ENCODE measurements around the gene U2AF1L4.

Gene U2AF1L4

DNA sequence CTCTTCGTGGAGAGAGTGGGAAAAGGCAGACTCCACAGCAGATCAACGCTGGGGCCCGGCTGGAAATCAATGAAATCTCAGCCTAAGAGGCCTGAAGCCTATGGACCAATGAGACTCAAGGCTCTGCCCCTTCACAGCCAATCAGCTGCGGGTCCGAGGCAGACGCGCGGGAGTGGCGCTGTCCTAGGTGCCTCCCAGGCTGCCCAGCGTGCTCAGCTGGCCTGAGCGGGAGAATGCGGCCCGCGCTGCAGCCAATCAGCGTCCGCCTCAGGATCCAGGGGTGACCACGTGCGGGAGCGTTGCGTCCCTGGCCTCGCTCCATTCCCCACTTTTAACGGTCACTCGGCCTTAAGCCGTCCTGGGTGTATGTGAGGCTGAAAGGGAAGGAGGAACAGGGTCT is 41.0 kb downstream of the U2AF1L4 start, which contains the start of gene ZBTB32:
TSS of gene ZBTB32 (plus strand) at position 341 of the 400 bp plus-strand sequence. CDS start 10,069 bp downstream, outside the sequence.
- DNase-seq: no peak

GRCh38 chr19:35703343-35703742 is 41.9 kb downstream of the U2AF1L4 start:
- peak; percentile 11 for DNase-seq

- peak; percentile 94 for DNase-seq
Measured at GRCh38 chr19:35702223-35703012, 42.8 kb downstream of the U2AF1L4 start.

DNA sequence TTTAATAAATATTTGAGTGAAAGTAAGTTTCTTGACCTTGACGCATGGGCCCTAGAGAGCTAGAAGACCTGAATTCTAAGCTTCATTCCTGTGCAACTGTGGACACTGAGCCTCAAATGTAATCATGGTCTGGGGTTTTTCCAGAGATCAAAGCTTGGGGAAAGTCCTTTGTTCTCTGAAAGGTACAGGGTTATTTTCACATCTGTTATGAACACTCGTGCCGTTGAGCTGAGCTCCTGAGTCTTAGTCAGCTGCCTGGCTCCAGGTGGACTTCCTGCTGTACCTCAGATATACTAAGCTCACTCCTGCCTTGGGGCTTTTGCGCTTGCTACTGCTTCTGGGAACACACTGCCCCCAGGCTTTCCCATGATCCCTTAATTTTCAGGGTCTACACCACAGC is 48.4 kb downstream of the U2AF1L4 start:
- no peak for DNase-seq

DNA sequence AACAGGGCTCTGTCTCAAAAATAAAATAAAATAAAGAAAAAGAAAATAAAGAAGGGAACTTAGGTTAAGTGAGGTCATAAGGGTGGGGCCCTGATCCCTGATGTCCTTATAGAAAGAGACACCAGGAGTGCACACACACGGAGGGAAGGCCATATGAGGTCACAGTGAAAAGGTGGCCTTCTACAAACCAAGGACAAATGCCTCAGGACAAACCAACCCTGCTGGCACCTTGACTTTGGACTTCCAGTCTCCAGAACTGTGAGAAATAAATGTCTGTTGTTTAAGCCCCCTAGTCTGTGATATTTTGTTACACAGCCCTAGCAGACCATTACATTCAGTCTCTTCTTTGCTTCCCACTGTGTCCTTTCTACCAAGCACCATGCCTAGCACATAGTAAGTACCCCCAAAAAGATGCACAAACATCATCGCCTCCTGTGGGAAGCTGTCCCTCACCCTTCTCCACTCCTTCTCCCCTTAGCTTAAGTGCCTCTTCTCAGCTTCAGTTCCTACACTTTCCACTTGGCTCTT is 49.3 kb downstream of the U2AF1L4 start:
- no peak for DNase-seq

- DNase-seq: peak; percentile 88
Measured at GRCh38 chr19:35693835-35694599, 51.2 kb downstream of the U2AF1L4 start.

GRCh38 chr19:35693422-35693821 is 51.8 kb downstream of the U2AF1L4 start:
- DNase-seq: no peak
